Mucosa of descending colon (tissue), 3 donors: ENCODE measurements around the gene UBALD2. TPM values are rescaled to one million over a fixed set of nuclear protein-coding genes. Genes with fewer than 3 reads are reported as not detected.

Experiments used
- ATAC-seq: fragments of 200-7000 bp; cut with Tn5 transposase; one replicate; pipeline ENCODE4 v1.9.1; 2020; ENCODE audit warnings: mild to moderate bottlenecking, moderate library complexity
- DNase-seq, 3 donors: peaks; one replicate each; pipeline ENCODE4 v3.0.0-alpha.2; 2020
- H3K36me3 ChIP-seq: fragments of 200-600 bp; one replicate; pipeline ENCODE4 v1.8.0; 2021; ENCODE audit warnings: low read depth, mild to moderate bottlenecking
- H3K4me1 ChIP-seq: fragments of 200-600 bp; one replicate; pipeline ENCODE4 v1.8.0; 2021; ENCODE audit warnings: low read depth, mild to moderate bottlenecking
- H3K4me3 ChIP-seq: fragments of 200-600 bp; one replicate; pipeline ENCODE4 v1.8.0; 2021; ENCODE audit warnings: mild to moderate bottlenecking
- H3K9me3 ChIP-seq: fragments of 200-600 bp; one replicate; pipeline ENCODE4 v1.8.0; 2021; ENCODE audit warnings: mild to moderate bottlenecking
- CTCF ChIP-seq: fragments of 200-600 bp; IDR thresholded peaks from one replicate; pipeline ENCODE4 v1.8.0; 2022; ENCODE audit warnings: antibody characterized with exemption, mild to moderate bottlenecking
- intact Hi-C, 2 donors: fragments of 100-400 bp; cut with DNase I in 1 of 2; cut with micrococcal nuclease in 1 of 2; formaldehyde crosslinking; loops; one replicate each; pipeline versions ENCODE4 v1.11.0 to v1.11.1; 2022; cut with DNase I, micrococcal nuclease
- total RNA-seq, 3 donors: library from RNA; stranded (reverse); fragmentation: NEBNext Ultra II Directional in 2 of 3; extraction: Animal tissue kit (Norgen Biotek cat#: 25700) in 2 of 3; gene quantifications; one replicate each; pipeline versions ENCODE4 v1.2.1 to v1.2.4, GENCODE V29; 2021 to 2023
- donor health status: DM: no; HTN: no; CAD: no; lungs with moderate emphysema.
- donor health status: DM: no; HTN: no; CAD: no.
- donor health status: DM: no; HTN: yes; CAD: no.

The UBALD2 gene
- total RNA-seq, 3 donors from 2014 or later, result 46.6 to 132 (median 99.1) TPM

GRCh38 chr17:76309461-76309860, 44.3 kb downstream of the UBALD2 start:
- Histone ChIP-seq H3K36me3 (peaks cover 7% of the 10 kb centered on the region), H3K9me3 (no peaks in the 10 kb centered on the region), H3K4me1 (no peaks in the 10 kb centered on the region), H3K4me3 (no peak overlapping the region)
- no peak for TF ChIP-seq CTCF
- no peak for DNase-seq
- intact Hi-C loops, result loop anchor here in 1 of 2 donors (5.0 kb wide), 1 partner anchor 88 kb away; no protein-coding TSS in a partner anchor
- ATAC-seq, result no peak

- ATAC-seq, result no peak
Measured at GRCh38 chr17:76312735-76313134, 47.6 kb downstream of the UBALD2 start.

GRCh38 chr17:76314392-76315227, 49.5 kb downstream of the UBALD2 start:
- Histone ChIP-seq H3K9me3 (no peaks in the 10 kb centered on the region), H3K4me3 (no peak overlapping the region), H3K36me3 (peaks cover 7% of the 10 kb centered on the region), H3K4me1 (no peaks in the 10 kb centered on the region)
- TF ChIP-seq CTCF, result no peak
- no peak for DNase-seq
- intact Hi-C loops, result no loop called here
- ATAC-seq, result no peak

More at GRCh38 chr17:76312735-76313134, 47.6 kb downstream of the UBALD2 start:
- H3K9me3 ChIP-seq, result no peaks in the 10 kb centered on the region
- DNase-seq, result no peak
- TF ChIP-seq CTCF, result no peak
- H3K4me3 ChIP-seq, result no peak overlapping the region
- intact Hi-C loops, result no loop called here
- no peaks in the 10 kb centered on the region for H3K4me1 ChIP-seq
- peaks cover 7% of the 10 kb centered on the region for H3K36me3 ChIP-seq

GRCh38 chr17:76317535-76317934, 52.4 kb downstream of the UBALD2 start:
- H3K4me3 ChIP-seq, result no peak overlapping the region
- no peaks in the 10 kb centered on the region for H3K9me3 ChIP-seq
- TF ChIP-seq CTCF, result no peak
- H3K4me1 ChIP-seq, result no peaks in the 10 kb centered on the region
- no peak for DNase-seq
- ATAC-seq, result no peak
- H3K36me3 ChIP-seq, result no peaks in the 10 kb centered on the region
- intact Hi-C loops, result no loop called here

- no peaks in the 10 kb centered on the region for H3K4me1 ChIP-seq
- no peaks in the 10 kb centered on the region for H3K9me3 ChIP-seq
- ATAC-seq (no peak), DNase-seq (no peak)
- H3K4me3 ChIP-seq, result no peak overlapping the region
- intact Hi-C loops, result no loop called here
- TF ChIP-seq CTCF, result no peak
- no peaks in the 10 kb centered on the region for H3K36me3 ChIP-seq
Measured at GRCh38 chr17:76318586-76318985, 53.4 kb downstream of the UBALD2 start.

Other genes with a start within 250 kb of the UBALD2 start
- 10 to 100 TPM; 13.3 to 22.6 (median 16.3) TPM for gene EVPL, start 238.0 kb upstream of the UBALD2 start, total RNA-seq
- 10 to 100 TPM; 47.3 to 86.6 (median 53.0) TPM for gene SRP68, start 192.8 kb upstream of the UBALD2 start, total RNA-seq
- 1 to 10 TPM in 1 of 3 donors, not detected in 2; 4.2 TPM for gene GALR2, start 190.6 kb upstream of the UBALD2 start, total RNA-seq
- gene ZACN, start 186.2 kb upstream of the UBALD2 start, total RNA-seq, result 1 to 10 TPM in 1 of 3 donors, not detected in 2; 1.4 TPM
- gene EXOC7, start 161.6 kb upstream of the UBALD2 start, total RNA-seq, result 100 to 1,000 TPM in 2 of 3 donors, 10 to 100 TPM in 1; 91.0 to 145 (median 142) TPM
- 1 to 10 TPM in 1 of 3 donors, under 1 TPM in 2; 0.16 to 2.2 (median 0.52) TPM for gene FOXJ1, start 124.1 kb upstream of the UBALD2 start, total RNA-seq
- 10 to 100 TPM; 11.6 to 45.8 (median 17.5) TPM for gene RNF157, start 24.9 kb upstream of the UBALD2 start, total RNA-seq
- gene QRICH2, start 42.9 kb downstream of the UBALD2 start, total RNA-seq, result 1 to 10 TPM; 1.6 to 4.7 (median 3.2) TPM
- gene PRPSAP1, start 88.6 kb downstream of the UBALD2 start, total RNA-seq, result 10 to 100 TPM; 45.3 to 63.0 (median 61.4) TPM
- 1 to 10 TPM; 1.2 to 5.7 (median 3.3) TPM for gene SPHK1, start 119.3 kb downstream of the UBALD2 start, total RNA-seq
- gene UBE2O, start 187.8 kb downstream of the UBALD2 start, total RNA-seq, result 10 to 100 TPM; 16.2 to 25.0 (median 19.0) TPM
- not detected for gene AANAT, start 202.3 kb downstream of the UBALD2 start, total RNA-seq
- 10 to 100 TPM; 11.2 to 20.8 (median 18.9) TPM for gene RHBDF2, start 236.1 kb downstream of the UBALD2 start, total RNA-seq